Activated T-cell treated with anti-CD3 and anti-CD28 coated beads for 1 hour (primary cell): ENCODE results near the gene ESR1.
"Not testable (repeated sequence)": the region's sequence is repeated elsewhere in the genome, so short reads cannot be mapped to it uniquely, and the experiment has no call there.

Experiments used
- DNase-seq: peaks from one replicate; pipeline ENCODE4 v3.0.0-alpha.2; 2020; ENCODE audit warnings: low read depth

The ESR1 gene

DNA sequence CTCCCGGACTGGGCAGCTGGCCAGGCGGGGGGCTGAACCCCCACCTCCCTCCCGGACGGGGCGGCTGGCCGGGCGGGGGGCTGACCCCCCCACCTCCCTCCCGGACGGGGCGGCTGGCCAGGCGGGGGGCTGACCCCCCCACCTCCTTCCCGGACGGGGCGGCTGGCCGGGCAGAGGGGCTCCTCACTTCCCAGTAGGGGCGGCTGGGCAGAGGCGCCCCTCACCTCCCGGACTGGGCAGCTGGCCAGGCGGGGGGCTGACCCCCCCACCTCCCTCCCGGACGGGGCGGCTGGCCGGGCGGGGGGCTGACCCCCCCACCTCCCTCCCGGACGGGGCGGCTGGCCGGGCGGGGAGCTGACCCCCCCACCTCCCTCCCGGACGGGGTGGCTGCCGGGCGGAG lies 91.7 kb downstream of the ESR1 start:
- not testable (repeated sequence) for DNase-seq

DNA sequence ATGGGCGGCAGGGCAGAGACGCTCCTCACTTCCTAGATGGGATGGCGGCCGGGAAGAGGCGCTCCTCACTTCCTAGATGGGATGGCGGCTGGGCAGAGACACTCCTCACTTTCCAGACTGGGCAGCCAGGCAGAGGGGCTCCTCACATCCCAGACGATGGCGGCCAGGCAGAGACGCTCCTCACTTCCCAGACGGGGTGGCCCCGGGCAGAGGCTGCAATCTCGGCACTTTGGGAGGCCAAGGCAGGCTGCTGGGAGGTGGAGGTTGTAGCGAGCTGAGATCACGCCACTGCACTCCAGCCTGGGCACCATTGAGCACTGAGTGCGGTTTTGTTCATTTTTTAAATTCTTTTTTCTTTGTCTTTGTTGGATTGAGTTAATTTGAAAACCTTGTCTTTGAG lies 92.3 kb downstream of the ESR1 start:
- DNase-seq = not testable (repeated sequence)

DNA sequence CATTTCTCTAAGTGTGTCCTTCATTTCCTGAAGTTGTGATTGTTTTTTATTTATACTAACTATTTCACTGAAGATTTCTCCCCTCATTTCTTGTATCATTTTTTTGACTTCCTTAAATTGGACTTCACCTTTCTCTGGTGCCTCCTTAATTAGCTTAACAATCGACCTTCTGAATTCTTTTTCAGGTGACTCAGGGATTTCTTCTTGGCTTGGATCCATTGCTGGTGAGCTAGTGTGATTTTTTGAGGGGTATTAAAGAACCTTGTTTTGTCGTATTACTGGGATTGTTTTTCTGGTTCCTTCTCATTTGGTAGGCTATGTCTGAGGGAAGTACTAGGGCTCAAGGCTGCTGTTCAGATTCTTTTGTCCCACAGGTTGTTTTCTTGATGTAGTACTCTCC lies 92.8 kb downstream of the ESR1 start:
- no peak for DNase-seq

DNA sequence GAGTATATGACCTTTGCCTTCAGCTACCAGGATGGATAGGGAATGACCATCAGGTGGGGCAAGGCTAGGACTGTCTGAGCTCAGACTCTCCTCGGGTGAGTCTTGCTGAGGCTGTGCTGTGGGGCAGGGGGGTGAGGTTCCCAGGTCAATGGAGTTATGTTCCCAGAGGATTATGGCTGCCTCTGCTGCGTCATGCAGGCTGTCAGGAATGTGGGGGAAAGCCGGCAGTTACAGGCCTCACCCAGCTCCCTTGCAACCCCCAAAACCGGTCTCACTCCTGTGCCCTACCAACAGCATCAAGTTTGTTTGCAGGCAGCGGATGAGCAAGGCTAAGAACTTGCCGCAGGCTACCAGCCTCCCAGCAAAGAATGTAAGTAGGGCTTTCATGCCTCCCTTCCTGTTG lies 93.5 kb downstream of the ESR1 start:
- DNase-seq = no peak

DNA sequence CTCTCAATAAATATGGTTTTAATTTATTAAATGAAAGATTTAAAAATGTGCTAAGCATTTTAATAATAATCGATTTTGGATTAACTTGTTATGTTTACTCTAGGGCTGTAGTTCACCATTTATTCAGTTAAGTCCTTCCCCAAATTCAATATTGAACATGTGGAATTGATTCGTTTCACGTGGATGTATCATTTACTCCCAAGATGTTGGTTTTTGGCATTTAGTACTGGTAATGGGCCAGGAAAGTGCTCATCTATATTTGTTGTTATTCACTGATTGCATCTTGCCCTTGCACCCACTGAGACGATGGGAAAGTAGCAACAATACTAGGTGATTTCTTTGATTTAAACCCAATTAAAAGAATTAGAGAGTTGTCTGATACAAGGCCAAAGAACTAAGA lies 97.1 kb downstream of the ESR1 start:
- DNase-seq = no peak

DNA sequence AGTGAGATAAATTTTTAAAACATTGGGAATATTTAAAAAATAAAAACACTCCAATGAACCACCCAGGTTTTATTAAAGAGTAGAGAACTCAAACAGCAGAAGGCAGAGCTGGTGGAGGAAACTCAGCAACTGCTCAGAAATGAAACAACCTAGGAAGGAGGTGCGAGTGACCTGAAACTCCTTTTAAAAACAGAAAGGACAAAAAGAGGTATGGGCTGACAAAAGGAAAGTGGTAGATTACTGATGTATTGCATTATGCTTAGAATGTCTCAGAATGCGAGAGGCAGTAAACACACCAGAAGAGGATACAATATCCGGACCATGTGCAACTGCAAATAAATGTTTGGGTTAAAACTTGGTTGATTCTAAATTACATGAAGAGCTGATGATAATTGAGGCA lies 97.6 kb downstream of the ESR1 start:
- DNase-seq = no peak

DNA sequence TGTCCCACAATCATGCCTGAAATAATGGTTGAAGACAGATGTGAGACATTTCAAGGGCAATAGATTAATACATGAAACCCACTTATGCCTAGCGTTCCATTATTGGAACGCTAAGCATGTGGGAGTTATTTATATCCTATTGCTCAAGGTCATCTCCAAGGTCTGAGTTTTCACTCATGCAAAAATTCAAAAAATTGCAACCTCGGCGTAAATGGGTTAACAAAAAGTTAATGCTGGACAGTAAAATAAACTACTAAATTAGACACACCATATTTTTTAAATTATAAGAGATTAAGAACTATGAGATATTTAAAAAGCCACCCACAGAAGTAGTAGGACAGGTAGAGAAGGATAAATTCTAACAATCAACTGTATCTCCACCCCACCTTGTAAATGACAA lies 98.4 kb downstream of the ESR1 start:
- no peak for DNase-seq

DNA sequence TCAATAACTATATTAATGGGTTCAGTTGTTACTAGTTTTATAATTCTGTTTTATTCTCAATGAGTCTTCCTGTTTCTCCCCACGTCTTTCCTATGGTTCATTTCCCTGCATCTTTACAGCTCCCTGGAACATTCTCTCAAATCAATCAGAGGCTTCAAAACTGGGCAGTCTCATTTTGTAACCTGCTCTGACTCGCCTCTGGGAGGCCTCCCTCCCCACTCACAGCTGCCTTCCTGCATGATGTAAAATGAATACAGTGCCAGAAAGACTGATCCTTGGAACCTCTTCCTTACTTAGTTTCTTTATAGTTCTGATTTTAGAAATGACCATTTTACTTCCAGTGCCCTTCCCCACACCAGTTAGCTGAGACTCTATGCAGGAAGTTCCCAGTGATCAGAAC lies 103.9 kb downstream of the ESR1 start:
- DNase-seq = no peak

DNA sequence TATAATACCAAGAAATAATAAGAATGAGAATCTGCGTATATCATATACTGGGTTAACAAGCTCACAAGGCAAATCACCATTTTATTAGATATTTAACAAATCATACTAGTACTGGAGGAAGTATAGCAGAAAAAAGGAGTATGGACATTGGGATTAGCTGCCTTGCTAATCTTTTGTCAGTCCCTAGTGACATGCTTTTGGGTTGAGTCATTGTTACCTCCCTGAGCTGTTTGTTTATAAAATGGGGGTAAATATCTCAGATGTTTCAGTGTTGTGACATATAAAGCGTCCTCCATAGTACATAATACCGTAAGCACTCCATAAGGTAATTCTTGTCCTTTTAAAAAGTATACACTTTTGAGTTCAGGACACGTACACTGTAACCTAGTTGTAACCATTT lies 107.0 kb downstream of the ESR1 start:
- no peak for DNase-seq

DNA sequence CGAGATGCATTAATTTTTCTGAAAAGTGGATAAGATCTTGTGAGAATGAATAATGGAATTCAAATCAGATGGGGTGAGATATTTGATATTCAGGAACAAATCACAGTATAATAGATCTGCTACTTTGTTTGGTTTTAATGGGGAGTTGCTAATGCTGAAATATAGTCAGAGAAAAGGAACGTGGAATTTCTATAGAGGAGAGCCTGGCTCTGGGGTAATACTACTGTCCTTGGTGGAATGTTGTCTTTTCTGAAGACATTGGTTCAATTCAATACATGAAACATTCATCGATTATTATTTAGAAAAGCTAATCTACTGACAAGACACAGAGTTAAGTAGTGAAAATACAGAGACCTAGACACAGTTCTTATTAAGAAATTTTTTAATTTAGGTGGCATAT lies 108.6 kb downstream of the ESR1 start:
- no peak for DNase-seq

DNA sequence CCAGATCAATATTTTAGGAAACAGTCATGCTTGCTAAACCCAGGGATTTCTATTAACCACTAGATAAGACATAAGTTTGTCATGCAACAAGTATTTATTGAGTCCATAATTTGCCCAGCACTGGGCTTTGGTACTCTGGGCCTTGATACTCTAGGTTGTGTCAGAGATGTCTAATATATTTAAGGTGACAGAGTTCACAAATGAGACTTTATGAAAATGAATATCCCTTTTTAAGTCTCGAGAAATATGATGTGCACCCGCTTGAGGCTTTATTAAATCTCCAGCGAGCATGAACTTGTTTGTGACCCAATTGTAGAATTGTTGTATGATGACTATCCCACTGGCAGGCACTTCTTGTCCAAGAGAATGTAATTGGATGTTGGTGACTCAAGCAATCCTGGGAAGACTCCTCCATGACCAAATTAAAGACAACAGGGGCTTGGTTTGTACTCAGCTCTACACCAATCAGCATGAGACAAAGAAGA lies 109.2 kb downstream of the ESR1 start:
- no peak for DNase-seq

DNA sequence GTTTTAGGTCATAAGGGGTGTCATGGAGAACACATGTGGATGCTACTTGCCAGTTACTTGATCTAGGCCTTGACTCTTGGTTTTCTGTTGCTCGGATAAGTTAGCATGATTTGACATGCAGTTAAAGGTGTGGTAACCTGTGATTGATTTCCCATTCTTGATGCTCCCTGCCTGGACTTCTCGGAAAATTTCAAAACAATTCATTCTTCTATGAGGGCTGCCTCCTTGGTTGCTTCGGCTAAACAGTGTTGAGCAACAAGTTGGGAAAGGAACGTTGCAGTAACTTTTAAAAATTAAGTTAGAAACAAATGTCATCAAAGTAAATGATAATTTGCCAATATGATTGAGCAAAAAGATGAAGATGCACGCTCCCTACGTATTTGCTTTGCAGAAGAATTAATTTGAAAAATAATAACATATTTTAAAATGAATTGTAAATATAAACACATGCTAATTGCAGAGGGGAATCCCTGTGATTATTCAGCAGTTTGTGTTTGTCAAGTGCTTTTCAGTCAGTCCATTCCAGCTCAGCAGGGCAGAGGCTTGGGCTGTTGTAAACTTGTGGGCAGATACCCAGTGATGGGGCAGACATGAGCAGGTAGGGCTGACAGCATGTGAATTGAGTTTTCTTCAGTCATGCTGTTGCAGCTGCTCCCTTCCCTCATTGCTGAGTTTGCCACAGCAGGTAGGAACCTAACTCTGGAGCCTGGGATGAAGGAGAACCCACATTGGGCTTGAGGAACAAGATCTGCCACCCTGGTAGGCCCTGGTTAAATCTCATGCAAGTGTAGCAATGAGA lies 110.2 kb downstream of the ESR1 start:
- DNase-seq = no peak

DNA sequence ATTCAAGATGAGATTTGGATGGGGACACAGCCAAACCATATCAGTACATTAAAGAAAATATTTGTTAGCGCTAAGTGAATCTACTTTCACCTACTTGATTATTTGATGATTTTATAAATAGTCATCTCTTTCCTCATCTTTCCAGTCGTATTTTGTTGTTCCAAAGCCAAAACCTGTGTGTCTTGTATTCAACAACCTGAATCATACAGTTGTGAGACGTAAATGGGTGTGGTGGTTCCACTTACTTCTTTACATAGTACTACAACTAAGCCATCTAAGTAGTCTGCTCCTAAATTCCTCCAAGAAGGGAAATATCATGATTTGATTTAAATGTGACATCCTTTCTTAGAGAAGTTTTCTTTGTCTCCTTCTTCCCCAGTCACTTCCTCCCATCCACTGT lies 132.8 kb downstream of the ESR1 start:
- DNase-seq = no peak

DNA sequence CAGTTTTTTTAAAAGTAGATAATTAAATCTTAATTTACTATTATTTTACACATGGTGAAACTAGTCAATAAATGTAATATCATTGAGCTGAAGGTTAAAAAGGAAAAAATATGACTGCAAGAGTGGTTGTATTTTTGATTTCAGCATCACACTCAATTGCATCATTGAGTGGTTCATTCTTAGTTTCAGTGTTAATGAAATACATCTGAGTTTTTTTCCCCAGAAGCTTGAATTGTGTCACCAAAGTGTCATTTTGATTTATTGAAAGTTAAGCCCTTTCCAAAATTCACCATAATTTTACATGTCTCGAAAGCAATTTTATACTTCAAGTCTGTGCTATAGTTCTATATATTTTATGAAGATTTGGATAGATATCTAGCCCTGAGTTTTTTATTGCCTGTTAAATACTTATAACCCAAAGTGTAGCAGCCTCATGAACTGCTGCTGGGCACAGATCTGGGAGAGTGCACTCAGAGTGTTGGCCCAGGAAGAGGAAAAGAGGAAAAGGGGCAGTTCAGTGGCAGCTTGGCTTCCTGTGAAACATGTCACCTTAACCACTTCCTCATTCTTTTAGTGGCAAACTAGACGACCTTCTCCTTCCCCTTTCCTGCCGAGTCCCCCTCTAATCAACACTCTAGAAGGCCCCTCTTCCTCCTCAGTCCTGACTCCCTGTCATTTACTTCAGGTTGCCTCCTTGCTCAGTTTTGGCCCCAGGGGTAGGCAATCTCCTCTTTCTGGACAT lies 140.7 kb downstream of the ESR1 start:
- no peak for DNase-seq

DNA sequence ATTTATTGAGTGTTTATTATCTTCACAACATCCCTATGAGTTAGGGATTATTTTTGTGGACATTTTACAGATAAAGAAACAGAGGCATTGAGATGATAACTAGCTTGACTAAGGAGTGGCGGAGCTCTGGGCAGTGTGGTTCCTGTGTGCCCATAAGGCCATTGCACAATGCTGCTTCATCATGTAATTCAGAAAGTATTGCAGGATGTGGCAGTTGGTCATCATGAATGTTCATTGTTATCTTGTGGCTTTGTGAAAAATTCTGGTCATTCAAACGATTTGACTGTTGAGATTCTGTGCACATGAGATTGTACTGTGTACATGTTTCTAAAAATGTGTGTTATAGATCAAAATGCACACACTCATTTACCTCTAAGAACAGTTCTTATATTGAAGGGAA lies 150.8 kb downstream of the ESR1 start:
- DNase-seq = no peak

DNA sequence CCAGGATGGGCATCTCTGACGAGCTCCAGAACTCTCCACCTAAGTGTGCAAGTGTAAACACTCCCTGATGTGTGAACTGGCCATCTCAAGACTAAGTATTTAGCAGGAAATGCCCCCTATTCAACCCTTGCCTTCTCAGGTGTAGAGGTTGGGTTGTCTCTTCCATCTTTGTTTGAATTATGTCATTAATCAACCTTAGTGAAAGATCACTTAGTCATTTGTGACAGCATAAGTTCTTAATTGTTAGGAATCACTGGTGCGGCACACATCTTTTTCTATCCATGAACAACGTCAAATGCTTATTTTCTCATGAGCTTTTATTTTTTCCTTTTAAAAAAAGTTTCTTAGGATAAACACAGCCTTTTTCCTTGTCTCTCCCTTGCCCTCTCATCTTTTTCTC lies 151.6 kb downstream of the ESR1 start:
- DNase-seq = no peak

DNA sequence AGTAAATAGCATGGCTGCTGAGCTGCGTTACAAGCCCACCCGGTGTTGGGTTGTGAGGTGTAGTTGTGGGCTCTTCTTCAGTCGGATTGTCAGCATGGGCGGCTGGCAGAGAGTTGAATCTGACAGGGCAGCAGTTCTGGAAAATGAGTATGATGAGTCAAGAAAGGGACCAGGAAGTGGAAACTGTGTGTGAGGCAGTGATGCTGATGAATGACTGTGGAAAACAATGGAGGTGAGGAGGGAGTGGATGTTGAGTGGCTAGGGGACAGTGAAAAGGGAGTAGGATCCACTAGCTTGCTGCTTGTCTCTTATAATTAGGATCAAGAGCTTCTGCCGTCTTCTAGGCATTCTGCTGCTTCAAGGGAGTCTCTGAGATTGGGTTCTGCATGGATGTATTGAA lies 154.3 kb downstream of the ESR1 start:
- DNase-seq = no peak

DNA sequence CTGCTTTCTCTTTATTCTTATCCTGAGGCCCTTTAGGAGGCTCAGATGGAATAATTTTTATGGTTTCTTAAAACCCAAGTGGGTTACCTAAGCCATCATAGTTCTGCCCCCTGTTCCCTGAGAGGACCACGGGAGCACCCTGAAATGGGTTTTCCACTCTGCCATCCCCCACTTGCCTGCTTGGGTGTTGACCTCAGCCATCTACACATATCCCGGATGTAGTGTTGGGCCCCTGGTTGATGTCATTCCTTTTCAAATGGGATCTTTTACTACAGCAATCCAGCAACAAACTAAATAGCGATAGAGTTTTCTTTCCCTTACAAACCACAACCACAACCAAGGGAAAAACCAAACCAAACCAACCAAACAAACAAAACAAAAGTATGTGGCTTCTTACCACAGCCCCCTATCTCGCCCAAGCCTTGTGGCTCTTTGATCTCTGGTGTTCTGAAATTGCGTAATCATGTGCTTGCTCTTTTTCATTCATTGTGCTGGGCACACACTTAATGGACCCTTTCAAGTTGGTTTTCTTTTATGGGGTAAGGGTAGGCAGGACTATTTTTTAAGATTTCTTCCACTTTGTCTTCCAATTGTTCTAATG lies 154.9 kb downstream of the ESR1 start:
- no peak for DNase-seq

DNA sequence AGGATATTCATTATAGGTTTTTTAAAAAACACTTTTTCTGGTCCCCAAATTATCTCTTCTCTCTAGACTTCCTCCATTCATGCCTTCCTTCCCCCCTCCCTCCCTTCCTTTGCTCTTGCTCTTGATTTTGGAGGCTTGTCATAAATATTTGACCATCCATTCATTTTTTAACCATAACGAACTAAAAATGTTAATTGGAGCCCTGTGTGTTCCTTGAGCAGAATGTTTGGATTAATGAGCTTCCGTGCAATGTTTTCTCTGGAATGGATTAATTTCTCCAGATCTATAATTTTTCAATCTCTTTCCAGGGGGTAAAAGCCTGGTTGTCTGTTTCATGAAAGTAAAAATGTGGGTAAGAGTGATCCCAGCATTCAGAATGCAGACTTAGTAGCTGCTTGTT lies 155.5 kb downstream of the ESR1 start:
- no peak for DNase-seq

DNA sequence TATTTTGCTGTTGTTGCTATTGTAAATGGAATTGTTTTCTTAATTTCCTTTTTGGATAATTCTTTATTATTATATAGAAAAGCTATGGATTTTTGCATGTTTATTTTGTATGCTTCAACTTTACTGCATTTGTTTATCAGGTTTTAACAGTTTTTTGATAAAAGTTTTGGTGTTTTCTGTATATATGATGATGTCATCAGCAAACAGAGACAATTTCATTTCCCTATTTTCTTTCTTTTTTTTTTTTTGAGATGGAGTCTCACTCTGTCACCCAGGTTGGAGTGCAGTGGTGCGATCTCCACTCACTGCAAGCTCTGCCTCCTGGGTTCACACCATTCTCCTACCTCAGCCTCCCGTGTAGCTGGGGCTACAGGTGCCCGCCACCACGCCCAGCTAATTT lies 156.9 kb downstream of the ESR1 start:
- DNase-seq = not testable (repeated sequence)

DNA sequence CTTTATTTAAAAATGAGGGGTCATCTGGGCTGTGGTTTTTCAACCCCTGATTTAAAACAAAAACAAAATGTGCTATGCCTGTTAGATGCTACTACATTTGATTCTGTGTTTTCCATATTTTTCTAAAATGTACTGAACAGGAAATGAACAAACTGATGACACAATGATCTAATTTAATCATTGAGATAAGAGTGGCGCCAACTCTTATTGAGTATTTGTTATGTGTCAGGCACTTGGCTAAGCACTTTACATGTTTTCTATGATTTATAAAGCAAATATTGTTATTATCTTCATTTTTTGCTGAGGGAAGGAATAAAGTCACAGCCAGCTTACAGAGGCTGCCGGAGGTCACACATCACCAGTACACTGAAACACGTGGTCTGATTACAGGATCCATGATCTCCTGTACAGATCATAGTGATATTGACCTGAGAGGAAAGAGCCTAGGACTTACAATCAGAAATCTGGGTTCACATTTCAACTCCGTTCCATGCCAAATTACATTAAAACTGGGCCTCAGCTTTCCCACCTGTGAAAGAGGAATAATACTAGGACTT lies 166.7 kb downstream of the ESR1 start:
- DNase-seq = no peak

DNA sequence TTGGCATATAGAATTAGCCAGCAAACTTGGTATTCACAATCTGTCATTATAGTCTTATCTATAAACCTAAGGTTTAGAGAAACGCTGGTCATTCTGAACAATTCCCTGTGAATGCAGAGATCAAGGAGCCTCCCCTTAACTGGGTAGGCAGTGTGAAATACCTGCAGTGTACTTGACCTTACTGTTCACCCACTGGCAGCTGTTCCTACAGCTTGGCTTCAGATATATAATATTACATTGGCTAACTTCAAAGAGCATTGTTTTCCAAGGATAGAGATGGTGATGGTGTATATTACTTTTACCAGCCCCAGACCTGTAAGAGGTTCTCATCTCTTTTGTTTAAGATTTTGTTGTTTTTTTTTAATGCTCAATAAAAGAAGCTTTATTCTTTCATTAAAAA lies 168.3 kb downstream of the ESR1 start:
- DNase-seq = no peak

DNA sequence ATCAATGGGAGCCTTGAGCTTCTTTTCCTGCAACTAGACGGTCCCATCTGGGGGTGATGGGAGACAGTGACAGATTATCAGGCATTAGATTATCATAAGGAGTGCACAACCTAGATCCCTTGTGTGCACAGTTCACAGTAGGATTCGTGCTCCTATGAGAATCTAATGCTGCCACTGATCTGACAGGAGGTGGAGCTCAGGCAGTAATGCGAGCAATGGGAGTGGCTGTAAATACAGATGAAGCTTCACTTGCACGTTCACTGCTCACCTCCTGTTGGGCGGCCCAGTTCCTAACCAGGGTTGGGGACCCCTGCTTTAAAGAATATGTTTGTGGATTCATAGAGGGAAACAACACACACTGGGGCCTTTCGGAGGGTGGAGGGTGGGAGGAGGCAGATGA lies 180.7 kb downstream of the ESR1 start:
- not testable (repeated sequence) for DNase-seq
